Upper lobe of left lung (tissue), 6 donors: ENCODE results near the gene TCF12. TPM values are rescaled to one million over a fixed set of nuclear protein-coding genes. Genes with fewer than 3 reads are reported as not detected.

Experiments used
- ATAC-seq, 2 donors: fragments of 200-7000 bp; cut with Tn5 transposase; one replicate each; pipeline ENCODE4 v1.9.1; 2022; ENCODE audit warnings: mild to moderate bottlenecking in 2 of 2, moderate library complexity in 2 of 2; ENCODE audit not compliant: low FRiP score in 2 of 2
- DNase-seq, 2 donors: peaks; one replicate each; pipeline ENCODE4 v3.0.0-alpha.2; 2019 to 2020
- H3K27ac ChIP-seq, 4 donors: fragments of 200-600 bp; sonication (generic); one replicate each; pipeline ENCODE4 v1.5.1; 2016 to 2019
- H3K27me3 ChIP-seq, 4 donors: fragments of 200-600 bp; sonication (generic); one replicate each; pipeline ENCODE4 v1.5.1; 2017 to 2019
- H3K36me3 ChIP-seq, 4 donors: fragments of 200-600 bp; sonication (generic); one replicate each; pipeline ENCODE4 v1.5.1; 2016 to 2019
- H3K4me1 ChIP-seq, 4 donors: fragments of 200-600 bp; sonication (generic); one replicate each; pipeline ENCODE4 v1.5.1; 2018 to 2019
- H3K4me3 ChIP-seq, 4 donors: fragments of 200-600 bp; sonication (generic); one replicate each; pipeline ENCODE4 v1.5.1; 2017 to 2019; ENCODE audit warnings: mild to moderate bottlenecking in 2 of 4, moderate library complexity in 1 of 4
- H3K9me3 ChIP-seq, 4 donors: fragments of 200-600 bp; sonication (generic); one replicate each; pipeline ENCODE4 v1.5.1; 2018 to 2019
- EP300 ChIP-seq, 4 donors: sonication (generic); formaldehyde crosslinking; IDR thresholded peaks; one replicate each; pipeline ENCODE4 v1.5.1; 2017; ENCODE audit warnings: antibody characterized with exemption in 4 of 4, control low read depth in 2 of 4
- POLR2A ChIP-seq, 4 donors: fragments of 450-650 bp; IDR thresholded peaks; one replicate each; pipeline ENCODE4 v1.5.1; 2016 to 2017; ENCODE audit warnings: antibody characterized with exemption in 4 of 4, mild to moderate bottlenecking in 2 of 4
- POLR2AphosphoS5 ChIP-seq, 2 donors: sonication (generic); formaldehyde crosslinking; IDR thresholded peaks; one replicate each; pipeline ENCODE4 v1.5.1; 2017; ENCODE audit warnings: antibody characterized with exemption in 2 of 2
- WGBS, 2 donors: methylation state at CpG; one replicate each; pipeline ENCODE4 v1.1.5; 2017 to 2018; 5-methylcytosine and 5-hydroxymethylcytosine counted together
- total RNA-seq, 6 donors: library from RNA; depleted of rRNA in 4 of 6; stranded (reverse); fragments of >200 nt in 4 of 6; gene quantifications; one replicate each; pipeline versions ENCODE4 v1.1.0 to v1.2.1, GENCODE V29; 2016 to 2021
- TF ChIP-seq, protein P1 (sequence below), 6 experiments: fragments of 450-650 bp in 4 of 6; fragments of 200-600 bp in 2 of 6; sonication (generic) in 2 of 6; IDR thresholded peaks; one replicate each; pipeline ENCODE4 v1.5.1; 2016 to 2019; ENCODE audit warnings: antibody characterized with exemption in 6 of 6
- donor health status: DM: no; HTN: no; CAD: no; lungs with moderate emphysema.
- donor health status: DM: no; HTN: yes; CAD: no; lungs with severe emphysema.

The TCF12 gene
- total RNA-seq, 6 donors from 2014 or later, result 74.5 to 257 (median 103) TPM

DNA sequence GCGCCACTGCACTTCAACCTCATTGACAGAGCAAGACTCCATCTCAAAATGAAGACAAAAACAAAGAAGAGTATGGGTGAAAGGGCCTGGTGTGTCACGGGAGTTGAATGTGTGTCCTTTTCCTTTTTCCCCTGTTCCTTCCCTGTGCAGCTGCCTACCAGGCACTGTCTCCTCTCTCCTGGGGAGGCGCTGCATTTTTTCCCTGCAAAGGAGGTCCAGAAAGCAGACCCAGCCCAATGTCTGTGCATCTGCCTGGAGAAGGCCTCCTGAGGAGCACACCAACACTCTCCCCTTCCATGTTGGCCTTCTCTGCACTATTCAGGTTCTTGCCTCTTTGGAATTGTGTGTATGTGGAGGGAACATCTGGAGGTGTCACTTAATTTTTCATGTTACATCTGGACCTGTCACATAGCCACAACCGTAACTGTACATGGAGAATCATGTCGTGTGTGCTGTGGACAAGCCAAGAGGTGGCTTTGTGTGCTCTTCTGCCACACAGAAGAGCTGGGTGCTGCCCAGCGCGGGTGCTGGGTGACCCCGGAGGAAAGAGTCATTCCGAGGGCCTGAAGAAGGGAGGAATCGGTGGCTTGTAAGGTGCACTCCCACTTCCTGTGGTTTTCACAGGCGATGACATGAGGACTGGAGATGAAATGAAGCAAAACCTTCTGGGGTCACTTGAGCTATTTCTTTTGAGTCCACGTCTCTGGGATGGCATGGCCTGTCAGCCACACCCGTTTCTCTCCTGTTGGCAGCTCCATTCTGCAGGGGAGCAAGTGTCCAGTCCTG is 411.3 kb downstream of the TCF12 start:
- DNase-seq, result no peak

DNA sequence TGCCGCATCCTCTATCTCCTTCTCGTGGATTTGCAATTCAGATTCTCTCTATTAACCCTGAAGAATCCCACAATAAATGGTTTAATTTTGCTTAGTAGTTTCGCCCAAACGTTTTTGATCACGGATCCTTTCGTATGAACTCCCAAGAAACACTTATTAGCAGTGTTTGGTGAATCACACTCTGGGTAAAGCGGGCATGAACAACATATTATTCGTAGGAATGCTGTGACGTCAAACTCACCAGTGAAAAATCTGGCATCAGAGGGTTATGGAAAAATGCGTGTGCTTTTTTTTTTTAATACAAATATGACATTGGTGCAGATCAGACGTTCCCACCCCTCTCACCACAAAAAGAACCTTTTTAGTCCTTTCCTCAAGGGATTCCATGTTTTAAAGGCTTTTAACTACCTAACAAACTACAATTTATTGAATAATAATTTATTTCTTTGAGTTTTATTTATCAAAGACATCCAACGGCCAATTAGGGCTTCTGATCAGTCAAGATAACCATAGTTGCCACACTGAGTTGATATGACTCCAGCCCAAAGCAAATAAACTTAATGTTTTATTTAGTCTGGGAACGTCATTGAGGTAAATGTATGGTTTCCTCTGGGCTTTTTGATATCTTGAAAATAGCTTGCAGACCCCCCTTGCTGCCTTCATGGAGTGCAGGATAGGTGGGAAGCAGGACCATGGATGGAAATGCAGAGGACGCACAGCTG is 412.3 kb downstream of the TCF12 start:
- TF ChIP-seq POLR2A (IDR thresholded peaks at IDR 0.05) (no peak), EP300 (IDR thresholded peaks at IDR 0.05) (no peak), POLR2AphosphoS5 (IDR thresholded peaks at IDR 0.05) (no peak)
- TF ChIP-seq, protein P1, sequence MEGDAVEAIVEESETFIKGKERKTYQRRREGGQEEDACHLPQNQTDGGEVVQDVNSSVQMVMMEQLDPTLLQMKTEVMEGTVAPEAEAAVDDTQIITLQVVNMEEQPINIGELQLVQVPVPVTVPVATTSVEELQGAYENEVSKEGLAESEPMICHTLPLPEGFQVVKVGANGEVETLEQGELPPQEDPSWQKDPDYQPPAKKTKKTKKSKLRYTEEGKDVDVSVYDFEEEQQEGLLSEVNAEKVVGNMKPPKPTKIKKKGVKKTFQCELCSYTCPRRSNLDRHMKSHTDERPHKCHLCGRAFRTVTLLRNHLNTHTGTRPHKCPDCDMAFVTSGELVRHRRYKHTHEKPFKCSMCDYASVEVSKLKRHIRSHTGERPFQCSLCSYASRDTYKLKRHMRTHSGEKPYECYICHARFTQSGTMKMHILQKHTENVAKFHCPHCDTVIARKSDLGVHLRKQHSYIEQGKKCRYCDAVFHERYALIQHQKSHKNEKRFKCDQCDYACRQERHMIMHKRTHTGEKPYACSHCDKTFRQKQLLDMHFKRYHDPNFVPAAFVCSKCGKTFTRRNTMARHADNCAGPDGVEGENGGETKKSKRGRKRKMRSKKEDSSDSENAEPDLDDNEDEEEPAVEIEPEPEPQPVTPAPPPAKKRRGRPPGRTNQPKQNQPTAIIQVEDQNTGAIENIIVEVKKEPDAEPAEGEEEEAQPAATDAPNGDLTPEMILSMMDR (IDR thresholded peaks at IDR 0.05), result no peak
- DNase-seq, result no peak
- 84 to 88% methylated on average over 14 of the region's 14 CpGs for WGBS, 2 donors
- ATAC-seq, result no peak
- Histone ChIP-seq H3K9me3 (no peaks in the 10 kb centered on the region), H3K36me3 (no peaks in the 10 kb centered on the region), H3K4me1 (peaks cover 8 to 13% (median 9%) of the 10 kb centered on the region in 4 donors), H3K27ac (no peak overlapping the region), H3K27me3 (no peaks in the 10 kb centered on the region), H3K4me3 (no peak overlapping the region)

More for the DNA sequence above, 411.3 kb downstream of the TCF12 start:
- WGBS, 2 donors, result 73 to 80% methylated on average over 11 to 13 of the region's 13 CpGs
- H3K4me3 ChIP-seq, result no peak overlapping the region
- TF ChIP-seq POLR2AphosphoS5 (IDR thresholded peaks at IDR 0.05), result no peak
- TF ChIP-seq, protein P1 (IDR thresholded peaks at IDR 0.05), result no peak
- no peak for TF ChIP-seq POLR2A (IDR thresholded peaks at IDR 0.05)
- no peak for TF ChIP-seq EP300 (IDR thresholded peaks at IDR 0.05)
- H3K27ac ChIP-seq, result no peak overlapping the region
- H3K36me3 ChIP-seq, result no peaks in the 10 kb centered on the region
- H3K9me3 ChIP-seq, result no peaks in the 10 kb centered on the region
- no peak for ATAC-seq
- H3K4me1 ChIP-seq, result peaks cover 8 to 11% (median 8%) of the 10 kb centered on the region in 4 donors
- H3K27me3 ChIP-seq, result no peaks in the 10 kb centered on the region

DNA sequence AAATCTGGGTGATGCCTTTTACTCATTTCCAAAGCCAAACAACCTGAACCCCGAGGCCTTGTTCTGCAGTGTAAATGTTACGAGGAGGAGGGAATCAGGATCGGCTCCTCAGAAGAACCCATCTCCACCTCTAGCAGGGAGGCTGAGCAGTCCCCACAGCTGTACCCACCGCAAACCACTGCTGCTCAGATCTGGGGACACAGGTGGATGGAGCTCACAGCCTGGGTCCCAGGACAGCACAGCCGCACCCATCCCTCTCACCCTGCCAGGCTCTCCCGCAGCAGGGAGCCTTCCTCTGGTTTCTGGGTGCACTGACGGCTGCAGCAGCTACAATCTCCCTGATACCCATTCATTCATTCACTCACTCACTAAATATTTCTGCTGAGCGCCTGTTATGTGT is 413.9 kb downstream of the TCF12 start:
- ATAC-seq (no peak), DNase-seq (no peak)

DNA sequence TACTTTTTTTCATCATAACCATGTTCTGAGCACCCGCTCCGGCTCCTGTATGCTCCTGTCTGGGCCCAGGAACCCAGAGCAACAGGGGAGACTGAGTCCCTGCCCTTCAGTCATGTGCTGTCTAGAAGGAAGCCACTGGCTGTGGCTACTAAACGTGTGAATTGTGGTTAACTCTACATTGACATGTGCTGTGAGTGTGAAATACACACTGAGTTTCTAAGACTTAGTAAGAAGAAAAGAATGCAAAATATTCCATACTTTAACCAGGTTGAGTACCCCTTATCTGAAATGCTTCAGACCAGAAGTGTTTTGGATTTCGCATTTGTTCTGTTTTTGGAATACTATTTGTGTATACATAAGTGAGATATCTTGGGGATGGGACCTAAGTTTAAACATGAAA is 415.0 kb downstream of the TCF12 start:
- Histone ChIP-seq H3K27me3 (no peaks in the 10 kb centered on the region), H3K4me1 (peaks cover 9 to 18% (median 12%) of the 10 kb centered on the region in 4 donors), H3K4me3 (no peak overlapping the region), H3K27ac (no peak overlapping the region), H3K36me3 (no peaks in the 10 kb centered on the region), H3K9me3 (no peaks in the 10 kb centered on the region)
- ATAC-seq, result no peak
- TF ChIP-seq, protein P1 (IDR thresholded peaks at IDR 0.05), result no peak
- TF ChIP-seq EP300 (IDR thresholded peaks at IDR 0.05) (no peak), POLR2AphosphoS5 (IDR thresholded peaks at IDR 0.05) (no peak), POLR2A (IDR thresholded peaks at IDR 0.05) (no peak)
- WGBS, 2 donors, result 70 to 79% methylated on average over 4 of the region's 4 CpGs
- DNase-seq, result no peak

More for the DNA sequence above, 413.9 kb downstream of the TCF12 start:
- 93 to 95% methylated on average over 8 of the region's 8 CpGs for WGBS, 2 donors
- H3K27me3 ChIP-seq, result no peaks in the 10 kb centered on the region
- no peaks in the 10 kb centered on the region for H3K9me3 ChIP-seq
- no peaks in the 10 kb centered on the region for H3K36me3 ChIP-seq
- peaks cover 8 to 13% (median 9%) of the 10 kb centered on the region in 4 donors for H3K4me1 ChIP-seq
- no peak overlapping the region for H3K4me3 ChIP-seq
- TF ChIP-seq, protein P1 (IDR thresholded peaks at IDR 0.05), result no peak
- no peak for TF ChIP-seq POLR2A (IDR thresholded peaks at IDR 0.05)
- H3K27ac ChIP-seq, result no peak overlapping the region
